Upper lobe of right lung (tissue), 1 donor: ENCODE data around the gene MRM3. TPM values are rescaled to one million over a fixed set of nuclear protein-coding genes. Genes with fewer than 3 reads are reported as not detected.

Experiments
- ATAC-seq: fragments of 200-7000 bp; cut with Tn5 transposase; one replicate; pipeline ENCODE4 v1.9.1; 2020; ENCODE audit warnings: mild to moderate bottlenecking, moderate library complexity
- DNase-seq: peaks from one replicate; pipeline ENCODE4 v3.0.0-alpha.2; 2020
- H3K27ac ChIP-seq: fragments of 200-600 bp; one replicate; pipeline ENCODE4 v1.8.0; 2022
- H3K27me3 ChIP-seq: fragments of 200-600 bp; one replicate; pipeline ENCODE4 v1.8.0; 2022; ENCODE audit warnings: mild to moderate bottlenecking
- H3K36me3 ChIP-seq: fragments of 200-600 bp; one replicate; pipeline ENCODE4 v1.8.0; 2022
- H3K4me1 ChIP-seq: fragments of 200-600 bp; one replicate; pipeline ENCODE4 v1.8.0; 2022
- H3K4me3 ChIP-seq: fragments of 200-600 bp; one replicate; pipeline ENCODE4 v1.8.0; 2022; ENCODE audit warnings: mild to moderate bottlenecking
- H3K9me3 ChIP-seq: fragments of 200-600 bp; one replicate; pipeline ENCODE4 v1.8.0; 2022
- intact Hi-C: fragments of 100-400 bp; cut with DNase I; formaldehyde crosslinking; loops from one replicate; pipeline ENCODE4 v1.11.0; 2022
- total RNA-seq: library from RNA; stranded (reverse); fragmentation: NEBNext Ultra II Directional; extraction: Animal tissue kit (Norgen Biotek cat#: 25700); gene quantifications from one replicate; pipeline ENCODE4 v1.2.1, GENCODE V29; 2021
- TF ChIP-seq, protein P1 (sequence below): fragments of 200-600 bp; IDR thresholded peaks from one replicate; pipeline ENCODE4 v1.8.0; 2022; ENCODE audit warnings: antibody characterized with exemption
- donor health status: DM: no; HTN: yes; CAD: no; lungs with severe emphysema.

The MRM3 gene
- total RNA-seq, 1 donor from 2014 or later, result 12.1 TPM

GRCh38 chr17:791829-792228 lies 9.7 kb downstream of the MRM3 start:
- H3K9me3 ChIP-seq, result no peaks in the 10 kb centered on the region
- peaks cover 46% of the 10 kb centered on the region for H3K36me3 ChIP-seq
- ATAC-seq, result no peak
- H3K27ac ChIP-seq, result no peak overlapping the region
- no peak for DNase-seq
- H3K4me1 ChIP-seq, result peaks cover 14% of the 10 kb centered on the region
- H3K27me3 ChIP-seq, result no peaks in the 10 kb centered on the region
- intact Hi-C loops, result loop anchor here (5.0 kb wide), 1 partner anchor 195 kb away; no protein-coding TSS in a partner anchor
- TF ChIP-seq, protein P1, sequence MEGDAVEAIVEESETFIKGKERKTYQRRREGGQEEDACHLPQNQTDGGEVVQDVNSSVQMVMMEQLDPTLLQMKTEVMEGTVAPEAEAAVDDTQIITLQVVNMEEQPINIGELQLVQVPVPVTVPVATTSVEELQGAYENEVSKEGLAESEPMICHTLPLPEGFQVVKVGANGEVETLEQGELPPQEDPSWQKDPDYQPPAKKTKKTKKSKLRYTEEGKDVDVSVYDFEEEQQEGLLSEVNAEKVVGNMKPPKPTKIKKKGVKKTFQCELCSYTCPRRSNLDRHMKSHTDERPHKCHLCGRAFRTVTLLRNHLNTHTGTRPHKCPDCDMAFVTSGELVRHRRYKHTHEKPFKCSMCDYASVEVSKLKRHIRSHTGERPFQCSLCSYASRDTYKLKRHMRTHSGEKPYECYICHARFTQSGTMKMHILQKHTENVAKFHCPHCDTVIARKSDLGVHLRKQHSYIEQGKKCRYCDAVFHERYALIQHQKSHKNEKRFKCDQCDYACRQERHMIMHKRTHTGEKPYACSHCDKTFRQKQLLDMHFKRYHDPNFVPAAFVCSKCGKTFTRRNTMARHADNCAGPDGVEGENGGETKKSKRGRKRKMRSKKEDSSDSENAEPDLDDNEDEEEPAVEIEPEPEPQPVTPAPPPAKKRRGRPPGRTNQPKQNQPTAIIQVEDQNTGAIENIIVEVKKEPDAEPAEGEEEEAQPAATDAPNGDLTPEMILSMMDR, result no peak
- no peak overlapping the region for H3K4me3 ChIP-seq

DNA sequence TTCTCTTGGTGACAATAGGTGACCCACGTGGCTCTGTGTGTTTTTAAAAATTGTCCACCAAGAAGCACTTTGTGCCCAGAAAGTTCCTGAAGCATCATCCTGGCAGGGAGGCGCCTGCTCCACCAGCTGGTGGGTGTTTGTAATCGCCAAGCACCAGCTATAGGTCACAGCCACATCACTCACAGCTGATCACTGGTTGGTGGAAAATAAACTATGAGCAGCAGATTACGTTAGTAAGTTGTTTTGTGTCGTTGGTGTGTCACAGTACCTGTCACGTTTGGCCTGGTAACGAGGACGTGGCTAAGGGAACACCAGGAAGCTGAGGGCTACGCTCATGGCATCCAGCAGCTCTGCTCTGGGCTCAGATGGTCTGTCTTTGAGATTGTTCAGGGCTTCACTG lies 10.1 kb downstream of the MRM3 start:
- peaks cover 46% of the 10 kb centered on the region for H3K36me3 ChIP-seq
- TF ChIP-seq, protein P1, result no peak

GRCh38 chr17:794876-795275 lies 12.7 kb downstream of the MRM3 start:
- Histone ChIP-seq H3K4me3 (peak overlapping the region; percentile 25), H3K27ac (peak overlapping the region; percentile 36), H3K36me3 (peaks cover 21% of the 10 kb centered on the region), H3K4me1 (peaks cover 14% of the 10 kb centered on the region), H3K9me3 (no peaks in the 10 kb centered on the region), H3K27me3 (no peaks in the 10 kb centered on the region)
- ATAC-seq (peak; percentile 84), DNase-seq (peak; percentile 84)
- TF ChIP-seq, protein P1, result peak; percentile 80
- intact Hi-C loops, result loop anchor here (5.0 kb wide), 1 partner anchor 192 kb away; no protein-coding TSS in a partner anchor

More for the DNA sequence above, 10.1 kb downstream of the MRM3 start:
- intact Hi-C loops, result loop anchor here (5.0 kb wide), 1 partner anchor 195 kb away; no protein-coding TSS in a partner anchor
- ATAC-seq, result no peak
- H3K9me3 ChIP-seq, result no peaks in the 10 kb centered on the region
- no peak overlapping the region for H3K27ac ChIP-seq
- no peak for DNase-seq
- H3K27me3 ChIP-seq, result no peaks in the 10 kb centered on the region
- H3K4me3 ChIP-seq, result no peak overlapping the region
- H3K4me1 ChIP-seq, result peaks cover 14% of the 10 kb centered on the region

DNA sequence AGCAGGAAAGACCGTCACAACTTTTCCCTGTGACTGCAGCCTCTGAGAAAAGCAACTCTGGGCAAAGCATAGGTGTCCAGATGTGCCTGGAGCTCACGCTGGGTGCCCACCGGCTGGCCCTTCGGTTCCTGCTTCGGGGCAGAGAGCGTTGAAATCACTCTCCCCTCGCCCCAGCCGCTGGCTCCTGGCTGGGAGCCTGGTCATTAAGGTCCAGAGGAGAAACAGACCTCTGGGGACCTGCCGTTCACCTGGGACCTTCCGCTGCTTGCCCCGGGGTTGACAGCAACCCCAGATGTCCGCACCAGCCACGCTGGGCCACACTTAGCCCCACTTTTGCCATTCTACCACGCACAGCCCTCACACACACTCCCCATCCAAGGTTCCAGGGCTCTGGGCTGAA lies 13.1 kb downstream of the MRM3 start:
- DNase-seq (no peak), ATAC-seq (no peak)
- intact Hi-C loops, result no loop called here
- TF ChIP-seq, protein P1, result no peak
- Histone ChIP-seq H3K27me3 (no peaks in the 10 kb centered on the region), H3K27ac (peak overlapping the region; percentile 36), H3K4me3 (peak overlapping the region; percentile 25), H3K36me3 (peaks cover 18% of the 10 kb centered on the region), H3K4me1 (peaks cover 14% of the 10 kb centered on the region), H3K9me3 (no peaks in the 10 kb centered on the region)

- intact Hi-C loops, result no loop called here
Observed at GRCh38 chr17:795721-796120, 13.6 kb downstream of the MRM3 start.

More at GRCh38 chr17:795721-796120, 13.6 kb downstream of the MRM3 start:
- no peak for DNase-seq
- no peak for ATAC-seq
- peaks cover 14% of the 10 kb centered on the region for H3K4me1 ChIP-seq
- peaks cover 18% of the 10 kb centered on the region for H3K36me3 ChIP-seq
- no peaks in the 10 kb centered on the region for H3K9me3 ChIP-seq
- TF ChIP-seq, protein P1, result no peak
- H3K4me3 ChIP-seq, result no peak overlapping the region
- H3K27ac ChIP-seq, result peak overlapping the region; percentile 36
- no peaks in the 10 kb centered on the region for H3K27me3 ChIP-seq
